ENCODE data around the gene KSR1. TPM values are rescaled to one million over a fixed set of nuclear protein-coding genes. Genes with fewer than 3 reads are reported as not detected.

Gene KSR1
- total RNA-seq, 2 donors from 2014 or later = 122 to 236 TPM

- Mint-ChIP-seq H3K9me3 (no peaks in the 10 kb centered on the region), H3K4me3 (no peak overlapping the region), H3K27me3 (no peaks in the 10 kb centered on the region), H3K4me1 (ENCODE audit: low read depth in 2 of 2) (peaks cover 52 to 69% of the 10 kb centered on the region in 2 donors), H3K36me3 (peaks cover 5% of the 10 kb centered on the region), H3K27ac (peak overlapping the region; percentile 43 to 75)
- no peak for ATAC-seq
- DNase-seq (ENCODE audit: low spot score) = no peak
These were observed 110.7 kb downstream of the KSR1 start for GRCh38 chr17:27566671-27567562.

DNA sequence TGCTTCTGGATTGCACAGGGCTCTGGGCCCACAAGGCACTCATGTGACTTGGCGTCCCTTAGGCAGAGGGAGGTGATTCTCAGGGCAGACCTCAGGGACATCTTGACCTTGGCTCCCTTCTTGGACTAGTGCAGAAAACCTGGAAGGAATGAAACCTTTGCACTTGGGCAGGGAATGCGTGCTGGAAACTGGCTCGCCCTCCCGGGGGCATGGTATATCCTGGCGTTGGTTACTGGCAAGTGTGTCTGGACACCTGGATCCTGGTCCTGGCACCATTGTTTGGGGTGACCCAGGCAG lies 111.3 kb downstream of the KSR1 start:
- ATAC-seq (no peak), DNase-seq (ENCODE audit: low spot score) (no peak)
- no peak overlapping the region for H3K4me3 Mint-ChIP-seq
- H3K4me1 Mint-ChIP-seq (ENCODE audit: low read depth in 2 of 2) = peaks cover 57 to 75% of the 10 kb centered on the region in 2 donors
- no peaks in the 10 kb centered on the region for H3K27me3 Mint-ChIP-seq
- H3K36me3 Mint-ChIP-seq = peaks cover 5% of the 10 kb centered on the region
- no peaks in the 10 kb centered on the region for H3K9me3 Mint-ChIP-seq
- peak overlapping the region; percentile 75 to 96 for H3K27ac Mint-ChIP-seq

- Mint-ChIP-seq H3K4me3 (no peak overlapping the region), H3K9me3 (no peaks in the 10 kb centered on the region), H3K4me1 (ENCODE audit: low read depth in 2 of 2) (peaks cover 59 to 77% of the 10 kb centered on the region in 2 donors), H3K36me3 (peaks cover 3% of the 10 kb centered on the region), H3K27me3 (no peaks in the 10 kb centered on the region), H3K27ac (peak overlapping the region; percentile 96 to 99)
- no peak for ATAC-seq
- DNase-seq (ENCODE audit: low spot score) = no peak
These were observed 112.0 kb downstream of the KSR1 start for GRCh38 chr17:27568216-27568615.

- Mint-ChIP-seq H3K27ac (peak overlapping the region; percentile 96 to 99), H3K9me3 (no peaks in the 10 kb centered on the region), H3K4me1 (ENCODE audit: low read depth in 2 of 2) (peaks cover 56 to 77% of the 10 kb centered on the region in 2 donors), H3K4me3 (peak overlapping the region; percentile 82), H3K36me3 (no peaks in the 10 kb centered on the region), H3K27me3 (no peaks in the 10 kb centered on the region)
- ATAC-seq = no peak
- DNase-seq (ENCODE audit: low spot score) = no peak
These were observed 112.6 kb downstream of the KSR1 start for GRCh38 chr17:27568811-27569210.

GRCh38 chr17:27569257-27569722 lies 113.0 kb downstream of the KSR1 start:
- H3K4me1 Mint-ChIP-seq (ENCODE audit: low read depth in 2 of 2) = peaks cover 57 to 77% of the 10 kb centered on the region in 2 donors
- peak overlapping the region; percentile 82 for H3K4me3 Mint-ChIP-seq
- peak; percentile 90 for DNase-seq (ENCODE audit: low spot score)
- no peaks in the 10 kb centered on the region for H3K27me3 Mint-ChIP-seq
- H3K9me3 Mint-ChIP-seq = no peaks in the 10 kb centered on the region
- peak; percentile 94 to 96 for ATAC-seq
- H3K36me3 Mint-ChIP-seq = peaks cover 3% of the 10 kb centered on the region
- peak overlapping the region; percentile 96 to 99 for H3K27ac Mint-ChIP-seq

GRCh38 chr17:27569884-27570577 lies 113.8 kb downstream of the KSR1 start:
- peak overlapping the region; percentile 96 to 99 for H3K27ac Mint-ChIP-seq

DNA sequence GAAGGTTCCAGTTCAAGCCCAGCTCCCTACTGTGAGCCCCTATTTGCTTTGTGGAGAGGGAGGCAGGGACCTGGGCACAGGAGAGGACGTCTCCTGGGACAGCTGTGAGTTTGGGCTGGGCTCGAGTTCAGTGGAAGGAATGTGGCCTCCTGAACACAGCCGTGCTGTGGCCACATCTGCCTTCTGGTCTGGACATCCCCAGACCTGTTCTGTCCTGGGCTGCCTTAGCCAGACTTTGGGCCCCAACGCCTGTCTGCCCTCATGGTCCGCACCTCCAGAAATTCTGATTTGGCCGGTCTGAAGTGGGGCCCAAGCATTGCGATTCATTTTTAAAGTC lies 114.3 kb downstream of the KSR1 start:
- Mint-ChIP-seq H3K4me3 (peak overlapping the region; percentile 50), H3K9me3 (no peaks in the 10 kb centered on the region), H3K36me3 (peaks cover 5% of the 10 kb centered on the region), H3K27me3 (no peaks in the 10 kb centered on the region), H3K27ac (peak overlapping the region; percentile 96 to 99), H3K4me1 (ENCODE audit: low read depth in 2 of 2) (peaks cover 61 to 85% of the 10 kb centered on the region in 2 donors)
- DNase-seq (ENCODE audit: low spot score) (no peak), ATAC-seq (no peak)

More at GRCh38 chr17:27569884-27570577, 113.8 kb downstream of the KSR1 start:
- no peak for DNase-seq (ENCODE audit: low spot score)
- Mint-ChIP-seq H3K4me1 (ENCODE audit: low read depth in 2 of 2) (peaks cover 61 to 81% of the 10 kb centered on the region in 2 donors), H3K27me3 (no peaks in the 10 kb centered on the region), H3K36me3 (peaks cover 5% of the 10 kb centered on the region), H3K4me3 (peak overlapping the region; percentile 82), H3K9me3 (no peaks in the 10 kb centered on the region)
- ATAC-seq = no peak

DNA sequence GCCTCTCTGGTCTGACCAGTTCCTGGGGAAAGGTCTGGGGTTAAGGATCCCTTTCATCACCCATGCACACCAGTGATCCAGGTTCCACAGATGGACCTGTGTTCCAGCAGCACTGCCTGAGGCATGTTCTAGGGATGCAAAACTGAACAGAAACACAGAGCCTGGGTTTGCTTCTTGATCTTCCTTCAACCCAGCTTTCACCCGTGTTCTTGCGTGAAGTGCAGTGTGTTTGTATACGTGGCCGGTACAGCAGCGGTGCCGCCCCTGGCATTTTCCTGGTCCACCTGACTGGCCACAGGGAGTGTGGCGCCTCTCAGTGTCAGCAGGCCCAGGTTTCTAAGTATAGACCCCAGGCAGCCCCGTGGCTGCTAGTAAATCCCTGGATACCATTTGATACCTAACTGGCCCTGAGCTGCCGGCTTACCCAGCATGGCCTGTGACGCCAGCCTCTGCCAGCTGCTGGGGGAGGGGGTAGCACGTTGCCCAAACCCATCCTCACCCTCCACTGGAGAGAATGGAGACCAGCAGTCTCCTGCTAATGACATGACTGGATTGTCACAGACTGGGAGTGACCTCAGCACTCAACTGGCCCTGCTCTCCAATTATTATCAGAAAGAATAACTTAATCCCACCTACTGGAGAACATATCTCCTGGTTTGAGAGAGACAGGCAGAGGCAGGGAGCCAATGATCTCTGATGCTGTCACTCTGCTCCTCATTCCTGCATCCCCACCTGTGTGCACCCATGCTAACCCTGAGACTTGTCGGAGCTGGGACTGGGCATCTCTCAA lies 115.5 kb downstream of the KSR1 start:
- ATAC-seq (no peak), DNase-seq (ENCODE audit: low spot score) (no peak)
- H3K36me3 Mint-ChIP-seq = peaks cover 5% of the 10 kb centered on the region
- no peaks in the 10 kb centered on the region for H3K9me3 Mint-ChIP-seq
- H3K4me1 Mint-ChIP-seq (ENCODE audit: low read depth in 2 of 2) = peaks cover 65 to 86% of the 10 kb centered on the region in 2 donors
- no peaks in the 10 kb centered on the region for H3K27me3 Mint-ChIP-seq
- peak overlapping the region; percentile 86 to 91 for H3K27ac Mint-ChIP-seq
- peak overlapping the region; percentile 68 for H3K4me3 Mint-ChIP-seq

DNA sequence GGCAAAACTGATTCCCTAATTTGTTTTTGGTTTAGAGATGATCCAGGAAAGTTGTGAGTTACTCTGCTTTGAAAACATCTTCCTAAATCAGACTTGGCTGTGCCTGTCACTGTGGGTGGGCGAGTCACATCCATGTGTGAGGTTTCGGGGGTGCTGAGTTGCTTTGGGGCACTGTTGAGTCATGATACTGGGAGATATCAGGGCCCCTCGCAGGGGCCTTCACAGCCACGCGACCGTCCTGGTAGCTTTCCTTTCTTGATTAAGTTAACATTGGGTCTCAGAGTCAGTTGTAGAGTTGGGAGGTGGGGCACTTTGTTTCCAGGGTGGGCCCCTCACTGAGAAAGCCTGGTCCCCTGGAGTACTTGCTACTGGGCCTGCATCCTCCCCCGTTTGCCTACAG lies 116.4 kb downstream of the KSR1 start:
- no peaks in the 10 kb centered on the region for H3K9me3 Mint-ChIP-seq
- H3K27me3 Mint-ChIP-seq = no peaks in the 10 kb centered on the region
- H3K27ac Mint-ChIP-seq = peak overlapping the region; percentile 86 to 91
- ATAC-seq (peak in 1 of 2 donors; percentile 48), DNase-seq (ENCODE audit: low spot score) (no peak)
- peaks cover 64 to 81% of the 10 kb centered on the region in 2 donors for H3K4me1 Mint-ChIP-seq (ENCODE audit: low read depth in 2 of 2)
- H3K36me3 Mint-ChIP-seq = peaks cover 5% of the 10 kb centered on the region
- peak overlapping the region; percentile 68 for H3K4me3 Mint-ChIP-seq

GRCh38 chr17:27573548-27573947 lies 117.3 kb downstream of the KSR1 start:
- DNase-seq (ENCODE audit: low spot score) (no peak), ATAC-seq (no peak)
- Mint-ChIP-seq H3K9me3 (no peaks in the 10 kb centered on the region), H3K27ac (peak overlapping the region; percentile 86 to 91), H3K4me1 (ENCODE audit: low read depth in 2 of 2) (peaks cover 70 to 85% of the 10 kb centered on the region in 2 donors), H3K4me3 (no peak overlapping the region), H3K27me3 (no peaks in the 10 kb centered on the region), H3K36me3 (peaks cover 5% of the 10 kb centered on the region)

GRCh38 chr17:27573971-27574525 lies 117.8 kb downstream of the KSR1 start:
- no peak for ATAC-seq
- peaks cover 70 to 85% of the 10 kb centered on the region in 2 donors for H3K4me1 Mint-ChIP-seq (ENCODE audit: low read depth in 2 of 2)
- peak overlapping the region; percentile 86 to 91 for H3K27ac Mint-ChIP-seq
- H3K27me3 Mint-ChIP-seq = no peaks in the 10 kb centered on the region
- H3K9me3 Mint-ChIP-seq = no peaks in the 10 kb centered on the region
- no peak for DNase-seq (ENCODE audit: low spot score)
- no peak overlapping the region for H3K4me3 Mint-ChIP-seq
- peaks cover 5% of the 10 kb centered on the region for H3K36me3 Mint-ChIP-seq

GRCh38 chr17:27575096-27575911 lies 119.1 kb downstream of the KSR1 start:
- H3K27ac Mint-ChIP-seq = peak overlapping the region; percentile 74 to 86
- H3K36me3 Mint-ChIP-seq = peaks cover 5% of the 10 kb centered on the region

GRCh38 chr17:27575912-27576252 lies 119.6 kb downstream of the KSR1 start:
- DNase-seq (ENCODE audit: low spot score) (no peak), ATAC-seq (no peak)
- Mint-ChIP-seq H3K36me3 (peaks cover 5% of the 10 kb centered on the region), H3K27ac (peak overlapping the region; percentile 74 to 86), H3K4me3 (no peak overlapping the region), H3K27me3 (no peaks in the 10 kb centered on the region), H3K4me1 (ENCODE audit: low read depth in 2 of 2) (peaks cover 66 to 80% of the 10 kb centered on the region in 2 donors), H3K9me3 (no peaks in the 10 kb centered on the region)

More at GRCh38 chr17:27575096-27575911, 119.1 kb downstream of the KSR1 start:
- DNase-seq (ENCODE audit: low spot score) (no peak), ATAC-seq (no peak)
- no peaks in the 10 kb centered on the region for H3K27me3 Mint-ChIP-seq
- H3K4me1 Mint-ChIP-seq (ENCODE audit: low read depth in 2 of 2) = peaks cover 67 to 83% of the 10 kb centered on the region in 2 donors
- no peak overlapping the region for H3K4me3 Mint-ChIP-seq
- H3K9me3 Mint-ChIP-seq = no peaks in the 10 kb centered on the region
